ENCODE measurements around the gene CAPN15.
A peak's percentile ranks its signal among the peaks of the same experiment; 100 is the strongest.

The CAPN15 gene

GRCh38 chr16:555528-556473, 28.3 kb downstream of the CAPN15 start:
- in situ Hi-C loops (cut with HindIII; ENCODE audit: low pct_ligation_motif_present, low pct_unique_long_range_greater_than_20kb, low sequenced_read_pairs) = no loop called here

GRCh38 chr16:556474-557173, 29.1 kb downstream of the CAPN15 start:
- DNase-seq = no peak
- in situ Hi-C loops (cut with HindIII; ENCODE audit: low pct_ligation_motif_present, low pct_unique_long_range_greater_than_20kb, low sequenced_read_pairs) = no loop called here

More at GRCh38 chr16:555528-556473, 28.3 kb downstream of the CAPN15 start:
- peak; percentile 15 for DNase-seq

GRCh38 chr16:557463-558297, 30.2 kb downstream of the CAPN15 start:
- DNase-seq = no peak
- in situ Hi-C loops (cut with HindIII; ENCODE audit: low pct_ligation_motif_present, low pct_unique_long_range_greater_than_20kb, low sequenced_read_pairs) = no loop called here

GRCh38 chr16:558298-559020, 30.9 kb downstream of the CAPN15 start:
- in situ Hi-C loops (cut with HindIII; ENCODE audit: low pct_ligation_motif_present, low pct_unique_long_range_greater_than_20kb, low sequenced_read_pairs) = no loop called here
- DNase-seq = peak; percentile 20

- no peak for DNase-seq
- in situ Hi-C loops (cut with HindIII; ENCODE audit: low pct_ligation_motif_present, low pct_unique_long_range_greater_than_20kb, low sequenced_read_pairs) = no loop called here
Observed at GRCh38 chr16:559021-559380, 31.5 kb downstream of the CAPN15 start.

- no peak for DNase-seq
- in situ Hi-C loops (cut with HindIII; ENCODE audit: low pct_ligation_motif_present, low pct_unique_long_range_greater_than_20kb, low sequenced_read_pairs) = no loop called here
Observed at GRCh38 chr16:559411-560203, 32.1 kb downstream of the CAPN15 start.

- DNase-seq = no peak
- in situ Hi-C loops (cut with HindIII; ENCODE audit: low pct_ligation_motif_present, low pct_unique_long_range_greater_than_20kb, low sequenced_read_pairs) = no loop called here
Observed at GRCh38 chr16:560204-560700, 32.7 kb downstream of the CAPN15 start, which contains the start of gene PRR35. Gene PRR35 (plus strand): TSS chr16:560394. CDS start chr16:563295, 2,901 bp downstream.

- DNase-seq = no peak
- in situ Hi-C loops (cut with HindIII; ENCODE audit: low pct_ligation_motif_present, low pct_unique_long_range_greater_than_20kb, low sequenced_read_pairs) = no loop called here
Observed at GRCh38 chr16:560701-561412, 33.3 kb downstream of the CAPN15 start.

GRCh38 chr16:561413-561794, 33.9 kb downstream of the CAPN15 start:
- no peak for DNase-seq
- in situ Hi-C loops (cut with HindIII; ENCODE audit: low pct_ligation_motif_present, low pct_unique_long_range_greater_than_20kb, low sequenced_read_pairs) = no loop called here

- in situ Hi-C loops (cut with HindIII; ENCODE audit: low pct_ligation_motif_present, low pct_unique_long_range_greater_than_20kb, low sequenced_read_pairs) = no loop called here
- DNase-seq = no peak
Observed at GRCh38 chr16:561957-562938, 34.7 kb downstream of the CAPN15 start.

GRCh38 chr16:563072-563644, 35.6 kb downstream of the CAPN15 start:
- in situ Hi-C loops (cut with HindIII; ENCODE audit: low pct_ligation_motif_present, low pct_unique_long_range_greater_than_20kb, low sequenced_read_pairs) = no loop called here
- no peak for DNase-seq

GRCh38 chr16:564690-565418, 37.3 kb downstream of the CAPN15 start:
- in situ Hi-C loops (cut with HindIII; ENCODE audit: low pct_ligation_motif_present, low pct_unique_long_range_greater_than_20kb, low sequenced_read_pairs) = no loop called here

GRCh38 chr16:565419-566330, 38.2 kb downstream of the CAPN15 start:
- in situ Hi-C loops (cut with HindIII; ENCODE audit: low pct_ligation_motif_present, low pct_unique_long_range_greater_than_20kb, low sequenced_read_pairs) = no loop called here
- no peak for DNase-seq

More at GRCh38 chr16:564690-565418, 37.3 kb downstream of the CAPN15 start:
- no peak for DNase-seq

All from ACHN (cell line).